Measurements from ENCODE around the gene GBF1. TPM values are rescaled to one million over a fixed set of nuclear protein-coding genes. Genes with fewer than 3 reads are reported as not detected.

The GBF1 gene
- total RNA-seq, 2 donors from 2014 or later = 23.1 to 24.1 TPM

- ATAC-seq (no peak), DNase-seq (no peak)
- WGBS, 2 donors = 100% methylated on average over 1 of the region's 1 CpG
- TF ChIP-seq POLR2A (IDR thresholded peaks at IDR 0.05) (no peak), CTCF (IDR thresholded peaks at IDR 0.05) (no peak)
- Histone ChIP-seq H3K4me3 (no peak overlapping the region), H3K27me3 (no peaks in the 10 kb centered on the region), H3K9me3 (no peaks in the 10 kb centered on the region), H3K4me1 (peaks cover 39% of the 10 kb centered on the region), H3K36me3 (replicated peaks in 1 of 2; ENCODE audit: insufficient read depth in 1 of 2, low read depth in 2 of 2) (no peaks in the 10 kb centered on the region), H3K27ac (peak overlapping the region in 1 of 4 donors; percentile 14)
- intact Hi-C loops (cut with DNase I) = no loop called here
These were observed 69.5 kb downstream of the GBF1 start for GRCh38 chr10:102314801-102315200.

- peaks cover 23% of the 10 kb centered on the region for H3K4me1 ChIP-seq
- H3K27me3 ChIP-seq = no peaks in the 10 kb centered on the region
- DNase-seq (no peak), ATAC-seq (no peak)
- intact Hi-C loops (cut with DNase I) = no loop called here
- H3K27ac ChIP-seq = no peak overlapping the region
- H3K4me3 ChIP-seq = no peak overlapping the region
- 74 to 83% methylated on average over 1 of the region's 1 CpG for WGBS, 2 donors
- H3K36me3 ChIP-seq (replicated peaks in 1 of 2; ENCODE audit: insufficient read depth in 1 of 2, low read depth in 2 of 2) = no peaks in the 10 kb centered on the region
- no peak for TF ChIP-seq CTCF (IDR thresholded peaks at IDR 0.05)
- no peaks in the 10 kb centered on the region for H3K9me3 ChIP-seq
These were observed 71.1 kb downstream of the GBF1 start for GRCh38 chr10:102316421-102316820.

- intact Hi-C loops (cut with DNase I) = no loop called here
- H3K9me3 ChIP-seq = no peaks in the 10 kb centered on the region
- DNase-seq (no peak), ATAC-seq (no peak)
- H3K27me3 ChIP-seq = no peaks in the 10 kb centered on the region
- 73 to 88% methylated on average over 2 of the region's 2 CpGs for WGBS, 2 donors
- no peaks in the 10 kb centered on the region for H3K36me3 ChIP-seq (replicated peaks in 1 of 2; ENCODE audit: insufficient read depth in 1 of 2, low read depth in 2 of 2)
- peaks cover 12% of the 10 kb centered on the region for H3K4me1 ChIP-seq
- no peak overlapping the region for H3K27ac ChIP-seq
- no peak for TF ChIP-seq CTCF (IDR thresholded peaks at IDR 0.05)
- TF ChIP-seq POLR2A (IDR thresholded peaks at IDR 0.05) = no peak
- no peak overlapping the region for H3K4me3 ChIP-seq
These were observed 77.6 kb downstream of the GBF1 start for GRCh38 chr10:102322914-102323313.

GRCh38 chr10:102324061-102324460 is 78.7 kb downstream of the GBF1 start:
- H3K27ac ChIP-seq = no peak overlapping the region
- no peak for TF ChIP-seq POLR2A (IDR thresholded peaks at IDR 0.05)
- TF ChIP-seq CTCF (IDR thresholded peaks at IDR 0.05) = no peak
- H3K9me3 ChIP-seq = no peaks in the 10 kb centered on the region
- no peak overlapping the region for H3K4me3 ChIP-seq
- WGBS, 2 donors = 67 to 72% methylated on average over 3 of the region's 3 CpGs
- no peak for ATAC-seq
- H3K4me1 ChIP-seq = peaks cover 23% of the 10 kb centered on the region
- intact Hi-C loops (cut with DNase I) = no loop called here
- no peak for DNase-seq
- H3K36me3 ChIP-seq (replicated peaks in 1 of 2; ENCODE audit: insufficient read depth in 1 of 2, low read depth in 2 of 2) = no peaks in the 10 kb centered on the region
- H3K27me3 ChIP-seq = no peaks in the 10 kb centered on the region

- WGBS, 2 donors = 85 to 87% methylated on average over 4 of the region's 4 CpGs
- Histone ChIP-seq H3K4me1 (peaks cover 26% of the 10 kb centered on the region), H3K27me3 (no peaks in the 10 kb centered on the region), H3K4me3 (no peak overlapping the region), H3K27ac (no peak overlapping the region), H3K36me3 (replicated peaks in 1 of 2; ENCODE audit: insufficient read depth in 1 of 2, low read depth in 2 of 2) (no peaks in the 10 kb centered on the region), H3K9me3 (no peaks in the 10 kb centered on the region)
- TF ChIP-seq CTCF (IDR thresholded peaks at IDR 0.05) (no peak), POLR2A (IDR thresholded peaks at IDR 0.05) (no peak)
- intact Hi-C loops (cut with DNase I) = no loop called here
- ATAC-seq = no peak
- no peak for DNase-seq
These were observed 80.7 kb downstream of the GBF1 start for GRCh38 chr10:102326031-102326430.

Measured in body of pancreas (tissue), 4 donors.